Measurements from ENCODE around the gene TUBGCP3. TPM values are rescaled to one million over a fixed set of nuclear protein-coding genes. Genes with fewer than 3 reads are reported as not detected.

Gene TUBGCP3
- total RNA-seq, 4 donors from 2014 or later, result 19.7 to 62.3 (median 38.8) TPM

DNA sequence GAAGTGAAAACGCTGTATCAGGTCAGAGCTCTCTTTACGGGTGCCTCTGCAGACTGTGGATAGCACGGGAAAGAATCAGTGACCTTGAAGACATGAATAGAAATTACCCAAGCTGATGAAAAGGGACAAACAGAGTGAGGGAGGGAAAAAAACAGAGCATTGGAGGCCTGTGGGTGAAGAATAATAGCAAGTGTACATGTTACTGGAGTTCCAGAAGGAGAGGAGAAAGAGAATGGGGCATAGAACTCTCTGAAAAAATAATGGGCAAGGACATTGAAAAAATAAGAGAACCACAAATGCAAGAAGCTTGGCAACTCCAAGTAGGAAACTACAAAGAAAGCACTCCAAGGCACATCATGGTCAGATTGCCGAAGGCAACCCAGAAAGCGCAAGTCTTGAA is 125.5 kb downstream of the TUBGCP3 start:
- H3K36me3 ChIP-seq, result no peaks in the 10 kb centered on the region
- DNase-seq, result no peak
- no peak overlapping the region for H3K27ac ChIP-seq
- intact Hi-C loops (cut with DNase I; ENCODE audit: low total_unique reads), result no loop called here
- no peaks in the 10 kb centered on the region for H3K27me3 ChIP-seq
- H3K4me3 ChIP-seq, result no peak overlapping the region
- peaks cover 0 to 2% of the 10 kb centered on the region in 2 donors for H3K9me3 ChIP-seq
- no peak for TF ChIP-seq POLR2A (IDR thresholded peaks at IDR 0.05)
- TF ChIP-seq, protein P1, sequence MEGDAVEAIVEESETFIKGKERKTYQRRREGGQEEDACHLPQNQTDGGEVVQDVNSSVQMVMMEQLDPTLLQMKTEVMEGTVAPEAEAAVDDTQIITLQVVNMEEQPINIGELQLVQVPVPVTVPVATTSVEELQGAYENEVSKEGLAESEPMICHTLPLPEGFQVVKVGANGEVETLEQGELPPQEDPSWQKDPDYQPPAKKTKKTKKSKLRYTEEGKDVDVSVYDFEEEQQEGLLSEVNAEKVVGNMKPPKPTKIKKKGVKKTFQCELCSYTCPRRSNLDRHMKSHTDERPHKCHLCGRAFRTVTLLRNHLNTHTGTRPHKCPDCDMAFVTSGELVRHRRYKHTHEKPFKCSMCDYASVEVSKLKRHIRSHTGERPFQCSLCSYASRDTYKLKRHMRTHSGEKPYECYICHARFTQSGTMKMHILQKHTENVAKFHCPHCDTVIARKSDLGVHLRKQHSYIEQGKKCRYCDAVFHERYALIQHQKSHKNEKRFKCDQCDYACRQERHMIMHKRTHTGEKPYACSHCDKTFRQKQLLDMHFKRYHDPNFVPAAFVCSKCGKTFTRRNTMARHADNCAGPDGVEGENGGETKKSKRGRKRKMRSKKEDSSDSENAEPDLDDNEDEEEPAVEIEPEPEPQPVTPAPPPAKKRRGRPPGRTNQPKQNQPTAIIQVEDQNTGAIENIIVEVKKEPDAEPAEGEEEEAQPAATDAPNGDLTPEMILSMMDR (IDR thresholded peaks at IDR 0.05), result no peak
- no peaks in the 10 kb centered on the region for H3K4me1 ChIP-seq

- H3K36me3 ChIP-seq, result no peaks in the 10 kb centered on the region
- H3K4me1 ChIP-seq, result no peaks in the 10 kb centered on the region
- no peak for DNase-seq
- no peak overlapping the region for H3K27ac ChIP-seq
- H3K27me3 ChIP-seq, result no peaks in the 10 kb centered on the region
- H3K4me3 ChIP-seq, result no peak overlapping the region
- intact Hi-C loops (cut with DNase I; ENCODE audit: low total_unique reads), result no loop called here
- H3K9me3 ChIP-seq, result peaks cover 0 to 2% of the 10 kb centered on the region in 2 donors
- TF ChIP-seq POLR2A (IDR thresholded peaks at IDR 0.05), result no peak
- TF ChIP-seq, protein P1 (IDR thresholded peaks at IDR 0.05), result no peak
Measured at GRCh38 chr13:112457485-112457884, 130.5 kb downstream of the TUBGCP3 start.

DNA sequence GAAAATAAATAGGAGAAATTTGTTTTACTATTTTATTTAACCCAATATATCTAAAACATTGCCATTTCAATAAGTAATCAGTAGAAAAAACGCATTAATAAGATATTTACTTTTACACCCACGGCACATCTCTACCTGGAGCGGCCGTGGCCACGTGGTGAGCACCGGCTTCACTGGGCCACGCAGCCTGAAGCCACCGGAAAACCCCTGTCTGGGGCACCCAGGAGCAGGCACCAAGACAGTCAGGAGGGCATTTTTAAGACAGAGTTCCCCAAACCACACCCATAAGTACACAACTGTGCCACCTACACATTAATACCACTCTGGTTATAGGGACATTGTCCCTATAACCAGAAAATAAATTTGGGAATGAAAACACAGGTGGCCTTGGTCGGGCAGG is 130.9 kb downstream of the TUBGCP3 start:
- TF ChIP-seq, protein P1 (IDR thresholded peaks at IDR 0.05), result no peak
- no peak for TF ChIP-seq POLR2A (IDR thresholded peaks at IDR 0.05)
- intact Hi-C loops (cut with DNase I; ENCODE audit: low total_unique reads), result no loop called here

DNA sequence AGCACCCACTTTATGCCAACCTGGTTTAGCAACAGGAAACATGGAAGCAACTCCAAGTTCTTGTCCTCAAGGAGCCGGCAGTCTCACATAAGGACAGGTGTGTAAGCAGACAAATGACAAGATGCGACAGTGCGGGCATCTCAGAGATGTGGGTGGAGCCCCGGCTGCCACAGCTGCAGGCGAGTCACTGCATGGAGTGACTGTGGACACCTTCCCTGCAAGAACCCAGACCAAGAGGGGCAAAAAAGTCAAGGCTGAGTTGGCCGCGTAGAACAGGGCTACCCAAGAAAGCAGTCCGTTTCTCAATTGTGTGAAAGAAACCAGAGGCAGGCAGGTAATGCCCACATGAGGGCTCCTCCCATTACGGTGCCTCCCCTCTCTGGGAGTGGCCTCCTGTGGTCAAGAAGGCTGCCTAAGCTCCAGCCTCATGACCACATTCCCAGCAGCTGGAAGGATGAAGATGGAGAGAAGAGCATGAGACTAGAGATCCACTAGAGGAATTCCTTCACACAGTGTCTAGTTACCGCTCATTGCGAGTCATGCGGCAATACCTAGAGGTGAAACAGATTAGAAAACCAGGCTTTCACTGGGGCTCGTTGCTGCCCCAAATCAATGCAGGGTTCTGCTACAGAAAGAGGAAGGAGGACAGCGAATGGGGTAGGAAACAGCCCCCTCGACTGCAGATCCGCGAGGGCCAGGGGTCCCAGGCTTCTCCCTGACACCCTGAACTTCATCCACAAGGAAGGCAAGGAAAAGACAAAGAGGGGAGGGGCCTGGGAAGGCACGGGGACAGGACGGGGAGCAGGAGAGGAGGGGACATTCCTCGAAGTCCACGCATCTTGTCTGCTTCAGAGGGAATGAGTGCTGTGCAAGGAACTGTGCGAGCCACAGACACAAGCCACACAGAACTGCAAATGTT is 131.6 kb downstream of the TUBGCP3 start:
- no peaks in the 10 kb centered on the region for H3K27me3 ChIP-seq
- H3K36me3 ChIP-seq, result no peaks in the 10 kb centered on the region
- no peaks in the 10 kb centered on the region for H3K4me1 ChIP-seq
- no peaks in the 10 kb centered on the region for H3K9me3 ChIP-seq
- no peak overlapping the region for H3K4me3 ChIP-seq
- intact Hi-C loops (cut with DNase I; ENCODE audit: low total_unique reads), result no loop called here
- no peak overlapping the region for H3K27ac ChIP-seq
- no peak for DNase-seq
- no peak for TF ChIP-seq POLR2A (IDR thresholded peaks at IDR 0.05)

More for the DNA sequence above, 130.9 kb downstream of the TUBGCP3 start:
- no peaks in the 10 kb centered on the region for H3K9me3 ChIP-seq
- no peaks in the 10 kb centered on the region for H3K27me3 ChIP-seq
- no peak overlapping the region for H3K27ac ChIP-seq
- H3K4me3 ChIP-seq, result no peak overlapping the region
- DNase-seq, result no peak
- H3K36me3 ChIP-seq, result no peaks in the 10 kb centered on the region
- H3K4me1 ChIP-seq, result no peaks in the 10 kb centered on the region

GRCh38 chr13:112455476-112456059 is 132.4 kb downstream of the TUBGCP3 start:
- TF ChIP-seq, protein P1 (IDR thresholded peaks at IDR 0.05), result no peak
- no peak for TF ChIP-seq POLR2A (IDR thresholded peaks at IDR 0.05)
- Histone ChIP-seq H3K27ac (no peak overlapping the region), H3K9me3 (no peaks in the 10 kb centered on the region), H3K27me3 (no peaks in the 10 kb centered on the region), H3K36me3 (no peaks in the 10 kb centered on the region), H3K4me1 (no peaks in the 10 kb centered on the region), H3K4me3 (no peak overlapping the region)
- intact Hi-C loops (cut with DNase I; ENCODE audit: low total_unique reads), result no loop called here
- DNase-seq, result no peak

Measured in uterus (tissue), 4 donors.